ENCODE results near the gene PCDH1. TPM values are rescaled to one million over a fixed set of nuclear protein-coding genes. Genes with fewer than 3 reads are reported as not detected.
"Not testable (repeated sequence)": the region's sequence is repeated elsewhere in the genome, so short reads cannot be mapped to it uniquely, and the experiment has no call there.

Gene PCDH1
- total and polyA plus RNA-seq, 2 of the 8 experiments (the other 6 are each of a cell fraction or from before 2014, with no cell fraction given) = 101 to 102 TPM

DNA sequence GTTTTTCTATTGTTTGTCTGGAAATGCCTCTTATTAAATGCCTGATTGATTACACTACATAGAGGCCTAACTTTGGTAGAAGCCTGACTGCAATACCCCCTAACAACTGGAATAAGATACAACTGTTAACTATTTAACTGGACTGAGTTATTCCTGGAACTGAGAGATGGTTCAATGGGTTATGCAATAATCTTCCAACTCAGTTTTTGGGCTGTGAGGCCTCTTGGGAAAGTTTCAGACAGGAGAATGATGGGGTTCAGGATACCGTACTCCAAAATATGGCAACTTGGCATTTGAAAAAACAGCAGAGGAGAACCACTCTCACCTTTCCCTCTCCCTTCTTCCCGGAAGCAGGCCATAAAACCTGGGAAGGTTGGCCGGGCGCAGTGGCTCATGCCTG, 19.2 kb upstream of the PCDH1 start (continued):
- no peak for TF ChIP-seq TAF1 (IDR thresholded peaks at IDR 0.05; ENCODE audit: low read depth, low read length)
- no peak for TF ChIP-seq EP300 (IDR thresholded peaks at IDR 0.05; ENCODE audit: borderline replicate concordance in 1 of 2, low read depth in 2 of 2, low read length in 2 of 2)

DNA sequence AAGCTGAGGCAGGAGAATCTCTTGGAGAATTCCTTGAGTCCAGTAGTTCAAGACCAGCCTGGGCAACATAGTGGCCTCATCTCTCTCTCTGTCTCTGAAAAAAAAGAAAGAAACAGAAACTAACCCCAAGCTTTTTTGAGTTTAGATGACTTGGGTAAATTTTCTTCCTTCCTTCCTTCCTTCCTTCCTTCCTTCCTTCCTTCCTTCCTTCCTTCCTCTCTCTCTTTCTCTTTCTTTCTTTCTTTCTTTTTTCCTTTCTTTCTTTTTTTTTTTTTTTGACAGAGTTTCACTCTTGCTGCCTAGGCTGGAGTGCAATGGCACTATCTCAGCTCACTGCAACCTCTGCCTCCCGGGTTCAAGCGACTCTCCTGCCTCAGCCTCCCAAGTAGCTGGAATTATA, 12.2 kb upstream of the PCDH1 start:
- POLR2A ChIA-PET (ENCODE audit: partially characterized antibody) = interaction anchor here (1.4 to 1.7 kb wide), 2 partner anchors 10 to 33 kb away, joined by 3 to 4 read pairs; no protein-coding TSS in a partner anchor
- WGBS, 2 experiments (ENCODE audit: extremely low coverage in 1 of 2, insufficient coverage in 1 of 2, insufficient read length in 1 of 2, insufficient replicate concordance in 2 of 2, low coverage in 1 of 2, low lambda C conversion rate in 2 of 2, missing lambda C conversion rate in 1 of 2) = 94% methylated on average over 2 of the region's 2 CpGs; no CpG with 5 or more reads in 1 of the 2 experiments

More for the DNA sequence above, 12.2 kb upstream of the PCDH1 start:
- H3K27ac ChIP-seq (ENCODE audit: low read depth, low read length); H3K4me1 ChIP-seq (replicated peaks in 1 of 4; ENCODE audit: control insufficient read depth in 3 of 4, insufficient read depth in 4 of 4, low read length in 3 of 4); H3K23me2 ChIP-seq (ENCODE audit: low read depth, low read length); H3K4ac ChIP-seq (replicated peaks; ENCODE audit: insufficient read length, low read depth, low read length); FAIRE-seq; H3K4me2 ChIP-seq (ENCODE audit: insufficient read depth in 1 of 2, low read depth in 2 of 2, low read length in 2 of 2); H3K79me1 ChIP-seq (ENCODE audit: low read depth, low read length); H3K18ac ChIP-seq (ENCODE audit: extremely low read depth, low read length); H3K9me3 ChIP-seq (ENCODE audit: insufficient read depth in 2 of 2, low read depth in 1 of 2, low read length in 1 of 2); H3K23ac ChIP-seq (ENCODE audit: insufficient read length); H2BK20ac ChIP-seq (ENCODE audit: low read length); H3K9ac ChIP-seq (replicated peaks in 1 of 4; ENCODE audit: extremely low read depth in 1 of 4, low read depth in 3 of 4, low read length in 3 of 4); H2BK120ac ChIP-seq (replicated peaks; ENCODE audit: low read depth, low read length); H3K14ac ChIP-seq (ENCODE audit: insufficient read length); H3K4me3 ChIP-seq (ENCODE audit: extremely low read depth in 1 of 4, insufficient read depth in 2 of 4, low read depth in 3 of 4, low read length in 4 of 4); H2BK15ac ChIP-seq (ENCODE audit: low read length); H3K36me3 ChIP-seq (ENCODE audit: control insufficient read depth in 2 of 4, insufficient read depth in 4 of 4, low read length in 3 of 4); H2AFZ ChIP-seq (ENCODE audit: low read length); DNase-seq (ENCODE audit: low read depth in 1 of 2, low spot score in 2 of 2); H4K5ac ChIP-seq (ENCODE audit: insufficient read length, low read depth, low read length); H4K91ac ChIP-seq (replicated peaks; ENCODE audit: insufficient read length, low read length); H2AK5ac ChIP-seq (ENCODE audit: low read depth, low read length); H4K8ac ChIP-seq (ENCODE audit: extremely low read depth, insufficient read depth, low read length); H3K79me2 ChIP-seq (ENCODE audit: control insufficient read depth in 1 of 2, insufficient read depth in 2 of 2, low read length in 2 of 2); H3K27me3 ChIP-seq (replicated peaks in 1 of 4; ENCODE audit: control insufficient read depth in 3 of 4, extremely low read depth in 1 of 4, insufficient read depth in 3 of 4, low read length in 3 of 4); H4K20me1 ChIP-seq (replicated peaks in 1 of 2; ENCODE audit: control insufficient read depth in 1 of 2, insufficient read depth in 2 of 2, low read length in 2 of 2); H2BK5ac ChIP-seq (ENCODE audit: low read depth, low read length); H2BK12ac ChIP-seq (ENCODE audit: low read depth, low read length); H3K56ac ChIP-seq (replicated peaks; ENCODE audit: insufficient read length, low read depth, low read length): not testable (repeated sequence)
- CTCF ChIA-PET (ENCODE audit: partially characterized antibody) = interaction anchor here (0.7 to 6.2 kb wide), 16 partner anchors 9 to 282 kb away, joined by 3 to 26 read pairs (median 3); partner anchors contain the start of genes PCDH1 and RNF14

Measured in H1 (cell line).